Mesothelial cell of epicardium (in vitro differentiated cells): Measurements from ENCODE around the gene ZNF524. TPM values are rescaled to one million over a fixed set of nuclear protein-coding genes. Genes with fewer than 3 reads are reported as not detected.

ENCODE experiments used
- DNase-seq, 2 experiments: peaks; one replicate each; pipeline ENCODE4 v3.0.0; 2021; ENCODE audit warnings: low spot score in 2 of 2; ENCODE audit not compliant: unreplicated experiment in 2 of 2
- H3K27ac Mint-ChIP-seq: 2 replicates; pipeline ENCODE4 v1.8.0; 2021; ENCODE audit warnings: mixed read lengths
- H3K27me3 Mint-ChIP-seq: 2 replicates; pipeline ENCODE4 v1.8.0; 2021; ENCODE audit warnings: low read depth, mixed read lengths
- H3K36me3 Mint-ChIP-seq: 2 replicates; pipeline ENCODE4 v1.8.0; 2021; ENCODE audit warnings: mixed read lengths
- H3K4me1 Mint-ChIP-seq: 2 replicates; pipeline ENCODE4 v1.8.0; 2021; ENCODE audit warnings: mixed read lengths
- H3K4me3 Mint-ChIP-seq: 2 replicates; pipeline ENCODE4 v1.8.0; 2021; ENCODE audit warnings: mild to moderate bottlenecking, moderate library complexity, mixed read lengths
- H3K9me3 Mint-ChIP-seq: 2 replicates; pipeline ENCODE4 v1.8.0; 2021; ENCODE audit warnings: mixed read lengths
- CTCF ChIP-seq: fragments of 200-600 bp; sonication (generic); IDR thresholded peaks from one replicate; pipeline ENCODE4 v1.5.0; 2021; ENCODE audit warnings: antibody characterized with exemption; ENCODE audit not compliant: unreplicated experiment
- total RNA-seq: library from RNA; stranded (reverse); gene quantifications from 3 replicates; pipeline ENCODE4 v1.2.1, GENCODE V29; 2021

Gene ZNF524
- total RNA-seq, 1 donor from 2014 or later: 7.4 TPM

DNA sequence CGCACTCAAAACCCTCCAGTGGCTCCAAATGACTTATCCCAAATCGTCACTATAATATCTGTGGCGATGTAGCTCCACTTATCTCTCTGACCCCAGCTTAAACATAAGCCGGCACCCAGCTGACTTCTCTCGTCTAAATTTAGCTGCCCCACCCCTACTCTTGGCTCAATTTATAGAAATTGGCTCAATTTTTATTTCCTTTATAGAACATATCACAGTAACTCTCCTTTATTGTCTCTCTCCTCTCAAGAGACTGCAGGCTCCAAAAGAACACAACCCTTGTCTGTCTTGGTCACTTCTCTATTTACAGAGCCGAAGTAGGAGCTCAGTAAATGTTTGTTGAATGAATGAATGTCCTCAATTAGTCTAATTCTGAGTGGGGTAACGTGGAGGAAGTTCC, 23.5 kb downstream of the ZNF524 start:
- peak overlapping the region; percentile 99 for H3K27ac Mint-ChIP-seq
- TF ChIP-seq CTCF: no peak
- peaks cover 14% of the 10 kb centered on the region for H3K4me1 Mint-ChIP-seq
- H3K36me3 Mint-ChIP-seq: peaks cover 9% of the 10 kb centered on the region
- peak overlapping the region; percentile 88 for H3K4me3 Mint-ChIP-seq
- H3K27me3 Mint-ChIP-seq: no peaks in the 10 kb centered on the region
- H3K9me3 Mint-ChIP-seq: no peaks in the 10 kb centered on the region
- DNase-seq: no peak

GRCh38 chr19:55624109-55625003, 24.3 kb downstream of the ZNF524 start, which contains the start of gene ZNF784:
Gene ZNF784, minus strand, starts transcription at chr19:55624566. Its CDS starts 5 bp downstream, at chr19:55624561.
- Mint-ChIP-seq H3K9me3 (no peaks in the 10 kb centered on the region), H3K4me3 (peak within 1 kb of the TSS; percentile 88), H3K4me1 (peaks cover 14% of the 10 kb centered on the region), H3K36me3 (peaks cover 9% of the 10 kb centered on the region), H3K27ac (peak within 1 kb of the TSS; percentile 99), H3K27me3 (no peaks in the 10 kb centered on the region)
- DNase-seq: peak; percentile 96 to 98
- TF ChIP-seq CTCF: no peak

- no peak for DNase-seq
- Mint-ChIP-seq H3K4me1 (peaks cover 14% of the 10 kb centered on the region), H3K36me3 (peaks cover 9% of the 10 kb centered on the region), H3K27me3 (no peaks in the 10 kb centered on the region), H3K9me3 (no peaks in the 10 kb centered on the region), H3K27ac (peak overlapping the region; percentile 99), H3K4me3 (peak overlapping the region; percentile 88)
- TF ChIP-seq CTCF: no peak
Observed at GRCh38 chr19:55625004-55625326, 24.9 kb downstream of the ZNF524 start.

GRCh38 chr19:55626350-55626749, 26.3 kb downstream of the ZNF524 start:
- H3K4me1 Mint-ChIP-seq: peaks cover 14% of the 10 kb centered on the region
- H3K4me3 Mint-ChIP-seq: no peak overlapping the region
- TF ChIP-seq CTCF: no peak

DNA sequence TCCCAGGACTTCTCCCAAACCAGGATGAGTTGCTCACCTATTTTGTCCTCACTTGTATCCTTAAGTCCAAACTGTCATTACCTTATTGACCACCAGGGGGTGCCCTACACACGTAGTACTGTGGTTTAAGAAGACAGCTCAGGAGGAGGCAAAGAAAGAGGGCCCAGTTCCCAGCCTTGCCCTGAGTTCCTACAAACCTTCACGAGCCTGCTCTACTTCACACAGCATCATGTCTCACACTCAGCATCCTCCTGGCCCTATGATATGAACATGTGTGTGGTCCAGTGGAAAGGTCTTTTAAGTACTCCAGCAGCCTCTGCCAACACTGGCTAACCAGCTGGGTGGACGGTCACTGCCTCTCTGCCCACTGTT, 32.4 kb downstream of the ZNF524 start:
- H3K36me3 Mint-ChIP-seq: no peaks in the 10 kb centered on the region
- no peaks in the 10 kb centered on the region for H3K9me3 Mint-ChIP-seq
- no peak overlapping the region for H3K4me3 Mint-ChIP-seq
- peaks cover 27% of the 10 kb centered on the region for H3K4me1 Mint-ChIP-seq
- peak overlapping the region; percentile 45 for H3K27ac Mint-ChIP-seq
- no peaks in the 10 kb centered on the region for H3K27me3 Mint-ChIP-seq
- DNase-seq: peak in 1 of 2 experiments; percentile 90
- TF ChIP-seq CTCF: peak; percentile 96

More at GRCh38 chr19:55626350-55626749, 26.3 kb downstream of the ZNF524 start:
- DNase-seq: no peak
- H3K27me3 Mint-ChIP-seq: no peaks in the 10 kb centered on the region
- H3K9me3 Mint-ChIP-seq: no peaks in the 10 kb centered on the region
- no peak overlapping the region for H3K27ac Mint-ChIP-seq
- H3K36me3 Mint-ChIP-seq: peaks cover 4% of the 10 kb centered on the region
